GM19463 (cell line): ENCODE results near the gene TRAK1.
A peak's percentile ranks its signal among the peaks of the same experiment; 100 is the strongest.
"Not testable (repeated sequence)": the region's sequence is repeated elsewhere in the genome, so short reads cannot be mapped to it uniquely, and the experiment has no call there.

Experiments used
- ATAC-seq: cut with Tn5 transposase; IDR thresholded peaks from one replicate; pipeline ENCODE4 v1.9.1; 2021; ENCODE audit warnings: mild to moderate bottlenecking, moderate library complexity; ENCODE audit not compliant: unreplicated experiment

Gene TRAK1

GRCh38 chr3:42095540-42095939 is 4.4 kb downstream of the TRAK1 start:
- no peak for ATAC-seq

DNA sequence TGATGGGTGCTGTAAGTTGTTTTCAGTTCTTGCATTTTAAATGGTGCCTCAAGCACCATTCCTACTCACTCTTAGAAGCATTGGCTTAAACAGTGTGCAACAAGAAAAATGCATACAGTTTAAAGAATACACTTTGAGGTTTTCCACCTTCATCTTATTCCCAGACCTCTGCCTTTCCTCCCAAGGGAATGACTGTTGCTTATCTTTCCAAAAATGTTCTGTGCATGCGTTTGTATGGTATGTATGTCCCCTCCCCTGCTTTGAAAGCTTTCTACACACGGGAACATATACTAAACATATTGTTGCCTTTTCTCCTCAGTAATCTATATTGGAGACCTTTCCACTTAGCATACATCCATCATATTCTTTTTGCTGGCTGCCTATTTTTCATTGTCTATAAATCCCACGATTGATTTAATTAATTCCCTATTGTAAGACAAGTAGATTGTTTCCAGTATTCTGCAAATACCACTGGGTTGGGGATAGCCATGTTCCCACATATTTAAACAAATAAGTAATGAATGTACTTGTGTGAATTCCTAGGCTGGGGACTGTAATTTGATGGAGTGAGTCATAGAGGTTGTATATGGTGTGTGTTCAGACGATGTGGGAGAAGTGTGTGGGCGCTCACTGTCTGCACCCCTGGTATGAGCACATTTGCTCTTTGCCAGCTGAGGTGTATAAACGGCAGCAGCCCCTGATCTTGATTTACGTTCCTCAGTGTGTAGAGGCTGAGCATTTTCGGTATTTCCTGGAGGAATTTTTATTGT is 5.8 kb downstream of the TRAK1 start:
- ATAC-seq, result no peak

GRCh38 chr3:42097566-42097946 is 6.4 kb downstream of the TRAK1 start:
- no peak for ATAC-seq

DNA sequence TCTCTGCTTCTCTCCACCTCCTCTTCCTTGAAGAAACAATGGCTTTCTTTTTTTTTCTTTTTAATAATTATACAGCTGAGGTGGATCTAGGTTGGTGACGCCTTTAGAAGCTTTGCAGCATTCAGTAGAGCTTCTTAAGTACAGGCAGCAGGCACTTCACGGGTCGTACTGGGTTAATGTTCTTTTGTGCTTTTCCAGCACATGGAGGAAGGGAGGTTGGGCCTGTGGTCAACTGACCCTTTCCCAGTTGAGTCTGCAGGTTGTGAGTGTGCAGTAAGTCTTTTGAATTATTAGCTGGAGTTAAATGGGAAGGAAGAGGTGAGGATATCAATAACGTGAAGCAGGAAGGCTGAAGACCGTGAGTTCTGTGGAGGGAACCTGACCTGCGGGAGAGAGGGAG is 7.0 kb downstream of the TRAK1 start:
- no peak for ATAC-seq

DNA sequence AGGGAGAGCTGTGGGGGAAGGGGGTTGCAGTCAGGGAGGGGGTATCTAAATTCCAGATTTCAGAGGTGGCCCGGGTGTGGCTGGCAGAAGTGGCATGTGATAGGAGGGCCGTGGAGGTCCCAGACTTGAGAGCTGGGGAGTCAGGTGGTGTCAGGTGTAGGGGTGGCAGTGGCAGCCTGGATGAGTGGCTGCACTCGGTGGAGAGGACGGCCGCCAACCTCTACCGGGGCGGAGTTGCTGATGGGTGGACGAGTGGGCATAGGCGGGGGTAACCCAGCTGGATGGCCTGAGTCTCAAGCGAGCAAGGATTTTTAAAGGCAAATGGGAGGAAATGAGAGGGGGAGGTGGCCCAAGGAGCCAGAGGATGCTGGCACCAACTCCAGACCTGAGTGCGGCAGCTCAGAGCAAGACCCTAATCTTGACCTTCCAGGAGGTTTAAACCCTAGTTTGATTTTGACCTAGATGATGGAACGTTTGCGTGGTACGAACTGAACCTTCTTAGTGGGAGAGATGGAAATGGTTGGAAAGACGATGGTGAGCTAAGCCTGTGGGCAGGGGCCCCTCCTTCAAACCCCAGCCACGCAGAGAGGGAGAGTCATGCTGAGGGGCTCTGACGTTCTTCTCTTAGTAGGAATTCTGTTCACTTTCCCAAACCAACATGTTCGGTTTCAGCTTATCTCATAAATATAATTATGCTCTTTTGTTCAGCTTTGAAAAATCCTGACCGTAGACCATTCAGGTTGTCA is 8.0 kb downstream of the TRAK1 start:
- no peak for ATAC-seq

DNA sequence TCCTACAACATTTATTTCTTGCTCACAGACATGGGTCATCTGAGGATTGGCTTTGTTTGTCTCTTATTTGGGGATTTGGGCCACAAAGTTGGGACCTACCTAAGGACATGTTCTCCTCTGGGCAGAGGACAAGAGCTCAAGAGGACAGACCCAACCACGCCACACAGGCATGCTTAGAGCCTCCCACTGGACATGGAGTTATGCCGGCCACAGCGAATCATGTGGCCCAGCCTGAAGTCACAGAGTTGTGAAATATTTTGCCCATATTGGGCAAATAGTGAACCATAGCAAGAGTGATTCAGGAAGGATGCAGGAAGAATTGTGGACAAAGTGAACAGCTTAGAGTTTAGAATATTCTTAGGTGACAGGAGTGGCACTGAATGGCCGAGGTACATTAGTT is 9.9 kb downstream of the TRAK1 start:
- no peak for ATAC-seq

- ATAC-seq, result no peak
Observed at GRCh38 chr3:42101481-42101880, 10.3 kb downstream of the TRAK1 start.

- no peak for ATAC-seq
Observed at GRCh38 chr3:42102571-42102970, 11.4 kb downstream of the TRAK1 start.

GRCh38 chr3:42103921-42104665 is 12.9 kb downstream of the TRAK1 start:
- ATAC-seq, result not testable (repeated sequence)

DNA sequence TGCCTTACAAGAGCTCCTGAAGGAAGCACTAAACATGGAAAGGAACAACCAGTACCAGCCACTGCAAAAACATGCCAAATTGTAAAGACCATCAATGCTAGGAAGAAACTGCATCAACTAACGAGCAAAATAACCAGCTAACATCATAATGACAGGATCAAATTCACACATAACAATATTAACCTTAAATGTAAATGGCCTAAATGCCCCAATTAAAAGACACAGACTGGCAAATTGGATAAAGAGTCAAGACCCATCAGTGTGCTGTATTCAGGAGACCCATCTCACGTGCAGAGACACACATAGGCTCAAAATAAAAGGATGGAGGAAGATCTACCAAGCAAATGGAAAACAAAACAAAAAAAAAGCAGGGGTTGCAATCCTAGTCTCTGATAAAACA is 14.8 kb downstream of the TRAK1 start:
- ATAC-seq, result not testable (repeated sequence)

DNA sequence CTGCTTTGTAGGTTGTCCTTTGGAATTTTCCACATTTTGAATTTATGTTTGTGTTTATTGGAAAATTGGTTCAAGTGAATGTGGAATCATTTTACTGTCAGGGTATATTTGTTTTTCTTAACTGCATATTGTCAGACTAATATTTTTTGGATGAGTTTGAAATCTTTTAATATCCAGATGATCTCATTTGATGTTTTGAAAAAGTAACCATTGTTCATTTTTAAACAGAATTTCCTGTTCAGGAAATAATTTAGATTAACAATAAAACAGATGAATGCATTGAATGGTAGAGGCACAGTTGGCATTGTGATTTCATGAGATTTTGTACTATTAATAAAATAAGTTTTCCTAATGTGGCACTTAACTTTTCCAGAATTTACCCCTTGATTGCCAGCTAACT is 15.5 kb downstream of the TRAK1 start:
- ATAC-seq, result no peak

DNA sequence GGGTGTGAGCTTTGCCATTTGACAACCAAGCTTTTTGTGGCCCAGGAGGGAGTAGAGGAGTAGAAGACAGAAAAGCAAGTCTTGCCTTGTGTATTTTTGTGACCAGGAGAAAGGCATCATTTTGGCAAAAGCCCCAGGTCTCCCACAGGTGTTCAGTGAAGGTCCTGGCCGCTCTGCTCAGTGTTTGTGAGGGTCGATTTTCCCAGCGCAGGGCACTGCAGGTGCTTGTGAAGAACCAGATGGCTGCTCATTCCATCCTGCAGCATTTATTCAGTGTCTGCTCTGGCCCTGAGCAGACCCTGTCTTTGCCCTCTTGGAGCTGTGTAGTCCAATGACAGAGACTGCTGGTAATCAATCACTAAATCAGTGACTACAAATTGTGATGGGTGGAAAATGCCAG is 19.5 kb downstream of the TRAK1 start:
- ATAC-seq, result no peak

GRCh38 chr3:42114130-42114725 is 23.1 kb downstream of the TRAK1 start:
- ATAC-seq, result no peak

DNA sequence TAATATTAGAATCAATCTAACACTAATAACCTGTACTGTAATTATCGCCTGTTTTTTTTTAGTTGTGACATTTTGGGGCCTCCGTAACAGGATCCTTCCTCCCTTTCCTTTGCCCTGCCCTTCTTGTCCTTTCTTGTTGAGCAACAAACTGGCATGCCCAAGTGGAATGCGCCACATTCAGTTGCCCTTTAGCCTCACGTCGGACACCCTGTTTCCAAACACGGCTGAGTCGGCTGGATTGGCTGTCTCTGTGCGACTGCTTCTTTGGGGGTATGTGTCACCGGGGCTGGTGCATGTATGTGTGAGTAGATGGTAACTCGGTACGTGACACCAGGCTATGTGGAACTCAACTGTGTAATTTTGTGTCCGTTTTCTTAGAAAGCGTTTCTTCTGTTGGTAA is 24.1 kb downstream of the TRAK1 start:
- no peak for ATAC-seq

DNA sequence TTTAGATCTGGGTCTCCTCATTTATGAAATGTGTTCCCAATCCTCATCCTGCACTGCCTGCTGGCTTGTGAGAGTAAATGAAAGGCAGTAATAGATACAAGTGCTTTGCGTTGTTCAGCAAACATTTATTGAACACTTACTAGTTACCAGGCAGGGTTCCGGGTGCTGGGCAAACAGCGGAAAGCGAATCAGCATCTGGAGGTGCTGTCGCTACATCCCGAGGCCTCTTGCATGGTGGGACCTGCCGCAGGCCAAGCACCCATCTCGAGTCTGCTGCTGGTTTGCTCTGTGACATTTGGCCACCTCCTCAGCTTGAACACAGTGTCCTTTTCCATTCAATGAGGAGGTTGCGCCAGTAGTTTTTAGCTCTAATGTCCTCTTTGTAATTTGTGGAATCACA is 24.8 kb downstream of the TRAK1 start:
- no peak for ATAC-seq

DNA sequence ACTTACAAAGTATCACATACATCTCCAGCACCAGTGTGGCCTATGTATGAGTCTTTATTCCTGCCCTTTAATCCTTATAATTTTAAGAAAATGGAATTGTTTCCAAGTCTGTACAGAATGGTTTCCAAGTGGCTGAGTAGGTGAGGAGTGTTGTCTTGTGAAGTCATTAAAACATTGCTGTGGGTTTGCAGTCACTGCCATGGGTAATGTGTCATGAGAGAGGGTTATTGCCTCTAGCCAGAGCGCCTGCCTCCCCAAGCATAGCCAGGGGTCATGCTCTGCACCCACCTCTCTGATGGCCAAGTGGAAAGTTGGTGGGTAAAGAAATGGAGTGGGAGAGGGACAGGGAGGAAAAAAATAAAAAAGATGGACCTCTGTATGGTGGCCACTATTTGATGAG is 25.3 kb downstream of the TRAK1 start:
- ATAC-seq, result no peak

DNA sequence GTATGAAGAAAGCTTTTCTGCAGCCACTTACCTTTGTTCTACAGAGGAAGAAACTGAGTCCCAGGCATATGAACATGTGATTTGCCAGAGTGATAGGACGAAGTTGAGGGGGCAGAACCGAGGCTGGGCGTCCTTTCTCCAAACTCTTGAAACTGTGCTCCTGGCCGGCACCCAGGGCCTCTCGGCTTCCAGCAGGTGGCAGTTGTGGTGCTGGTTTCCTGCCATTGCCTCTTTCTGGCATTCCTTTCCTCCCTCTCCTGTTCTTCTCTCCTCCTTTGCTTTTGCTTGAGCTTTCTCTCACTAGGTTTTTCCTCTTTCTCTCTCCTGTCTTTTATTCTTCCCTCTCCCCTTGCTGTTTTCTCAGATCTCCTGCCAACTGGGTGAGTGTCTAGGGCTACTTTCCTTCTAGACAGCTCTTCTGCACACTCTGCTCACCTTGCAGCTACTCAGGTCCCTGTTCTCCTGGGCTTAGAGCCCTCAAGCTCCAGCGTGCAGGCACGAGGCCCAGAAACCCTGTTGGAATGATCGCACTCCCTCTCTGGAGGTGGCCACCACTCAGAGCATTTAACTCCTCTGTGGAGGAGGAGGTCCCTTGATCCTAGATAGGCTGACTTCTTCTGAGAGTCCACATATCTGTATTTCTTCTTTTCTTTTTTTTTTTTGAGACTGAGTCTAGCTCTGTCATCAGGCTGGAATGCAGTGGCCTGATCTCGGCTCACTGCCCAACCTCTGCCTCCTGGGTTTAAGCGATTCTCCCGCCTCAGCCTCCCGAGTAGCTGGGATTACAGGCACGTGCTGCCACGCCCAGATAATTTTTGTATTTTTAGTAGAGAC is 26.2 kb downstream of the TRAK1 start:
- no peak for ATAC-seq

GRCh38 chr3:42118762-42119361 is 27.7 kb downstream of the TRAK1 start:
- ATAC-seq, result peak; percentile 84

DNA sequence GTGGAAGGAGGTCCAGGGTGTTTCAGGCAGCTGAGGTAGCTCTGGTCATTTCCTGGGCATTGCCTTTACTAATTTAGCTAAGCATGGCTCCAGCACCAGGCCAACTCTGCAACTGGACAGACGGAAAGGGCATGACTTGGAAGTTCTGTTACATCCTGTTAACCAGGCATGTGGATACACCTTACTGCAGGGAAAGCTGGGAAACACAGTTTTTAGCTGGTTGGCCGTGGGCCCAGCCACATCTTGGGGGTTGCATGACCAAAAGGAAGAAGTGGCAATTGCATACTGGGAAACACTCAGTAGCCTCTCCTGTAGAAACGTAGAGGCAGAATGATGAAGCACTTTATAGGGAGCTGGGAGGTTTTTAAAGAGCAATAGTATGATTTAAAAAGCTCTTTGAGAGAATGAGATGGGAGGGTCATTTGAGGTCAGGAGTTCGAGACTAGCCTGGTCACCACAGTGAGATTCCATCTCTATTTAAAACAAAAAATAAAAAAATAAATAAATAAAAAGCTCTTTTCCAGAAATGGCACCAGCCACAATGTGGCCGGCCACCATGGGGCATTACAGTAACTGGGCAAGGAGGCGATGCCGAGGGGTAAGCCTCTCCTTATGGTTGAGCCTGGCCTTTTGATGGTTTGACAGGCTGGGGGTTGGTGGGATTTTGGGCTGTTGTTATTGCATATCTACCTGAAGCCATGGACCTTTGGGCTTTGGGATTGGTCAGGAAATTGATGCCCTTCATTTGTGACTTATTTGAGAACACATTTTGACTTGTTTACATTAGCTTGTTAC is 28.6 kb downstream of the TRAK1 start:
- ATAC-seq, result no peak
